SU-DHL-6 (cell line): ENCODE results near the gene PORCN.

ENCODE experiments used
- H2AFZ ChIP-seq: fragments of 200-600 bp; sonication (generic); 2 replicates; pipeline ENCODE4 v1.6.1; 2014; ENCODE audit warnings: low read depth, mild to moderate bottlenecking, moderate library complexity, mixed read lengths, antibody characterized with exemption, low read length; ENCODE audit not compliant: severe bottlenecking
- H3F3A ChIP-seq: fragments of 200-600 bp; shearing (Covaris generic); 2 replicates; pipeline ENCODE4 v1.6.0; 2016; ENCODE audit warnings: antibody characterized with exemption, mild to moderate bottlenecking; ENCODE audit not compliant: insufficient read depth
- H3K27ac ChIP-seq: fragments of 200-600 bp; sonication (generic); 2 replicates; pipeline ENCODE4 v1.5.1; 2016; ENCODE audit warnings: low read depth, mild to moderate bottlenecking, low read length, moderate library complexity, mixed read lengths
- H3K27me3 ChIP-seq: fragments of 200-600 bp; sonication (generic), shearing (Covaris generic); 2 replicates; pipeline ENCODE4 v1.6.0; 2014; ENCODE audit warnings: mild to moderate bottlenecking, low read length
- H3K36me3 ChIP-seq: fragments of 200-600 bp; sonication (generic); 2 replicates; pipeline ENCODE4 v1.6.1; 2014; ENCODE audit warnings: mild to moderate bottlenecking, low read length, mixed read lengths
- H3K4me2 ChIP-seq: fragments of 300-600, 200-600 bp; shearing (Covaris generic), sonication (generic); 2 replicates; pipeline ENCODE4 v1.6.0; 2014; ENCODE audit warnings: low read length, low read depth, mild to moderate bottlenecking; ENCODE audit not compliant: poor library complexity, severe bottlenecking
- H3K4me3 ChIP-seq: fragments of 200-600 bp; sonication (generic); 2 replicates; pipeline ENCODE4 v1.5.1; 2014; ENCODE audit warnings: antibody characterized with exemption, low read length, mild to moderate bottlenecking, mixed read lengths; ENCODE audit not compliant: insufficient read depth, poor library complexity, severe bottlenecking
- H3K79me2 ChIP-seq: fragments of 200-600 bp; sonication (generic); 2 replicates; pipeline ENCODE4 v1.6.1; 2014; ENCODE audit warnings: mild to moderate bottlenecking, low read length, moderate library complexity; ENCODE audit not compliant: insufficient read depth
- H3K9ac ChIP-seq: fragments of 200-600 bp; sonication (generic); 2 replicates; pipeline ENCODE4 v1.7.0; 2014; ENCODE audit warnings: mild to moderate bottlenecking, low read length
- H3K9me2 ChIP-seq: fragments of 200-600 bp; sonication (generic); replicated peaks from 2 replicates; pipeline ENCODE4 v1.6.1; 2014; ENCODE audit warnings: low read length; ENCODE audit not compliant: insufficient read depth
- H3K9me3 ChIP-seq: fragments of 200-600 bp; sonication (generic); 2 replicates; pipeline ENCODE4 v1.6.1; 2014; ENCODE audit warnings: low read length, mixed read lengths; ENCODE audit not compliant: insufficient read depth
- H4K20me1 ChIP-seq: fragments of 200-600 bp; sonication (generic); 2 replicates; pipeline ENCODE4 v1.6.1; 2014; ENCODE audit warnings: low read depth, mild to moderate bottlenecking, antibody characterized with exemption, low read length, moderate library complexity, mixed read lengths
- EZH2phosphoT487 ChIP-seq: fragments of 200-600 bp; sonication (generic), shearing (Covaris generic); conservative IDR thresholded peaks from 2 replicates; pipeline ENCODE4 v1.6.1; 2018; ENCODE audit warnings: mild to moderate bottlenecking, antibody characterized with exemption, low read length, moderate library complexity, mixed read lengths
- TF ChIP-seq, protein P1 (sequence below): fragments of 200-600 bp; sonication (generic); IDR thresholded peaks from one replicate; pipeline ENCODE4 v1.5.1; 2017; ENCODE audit warnings: antibody characterized with exemption, mild to moderate bottlenecking, low read length, moderate library complexity; ENCODE audit not compliant: insufficient read depth, poor library complexity, severe bottlenecking

Gene PORCN

GRCh38 chrX:48514126-48514806 lies 5.5 kb downstream of the PORCN start:
- TF ChIP-seq EZH2phosphoT487, result no peak
- TF ChIP-seq, protein P1, sequence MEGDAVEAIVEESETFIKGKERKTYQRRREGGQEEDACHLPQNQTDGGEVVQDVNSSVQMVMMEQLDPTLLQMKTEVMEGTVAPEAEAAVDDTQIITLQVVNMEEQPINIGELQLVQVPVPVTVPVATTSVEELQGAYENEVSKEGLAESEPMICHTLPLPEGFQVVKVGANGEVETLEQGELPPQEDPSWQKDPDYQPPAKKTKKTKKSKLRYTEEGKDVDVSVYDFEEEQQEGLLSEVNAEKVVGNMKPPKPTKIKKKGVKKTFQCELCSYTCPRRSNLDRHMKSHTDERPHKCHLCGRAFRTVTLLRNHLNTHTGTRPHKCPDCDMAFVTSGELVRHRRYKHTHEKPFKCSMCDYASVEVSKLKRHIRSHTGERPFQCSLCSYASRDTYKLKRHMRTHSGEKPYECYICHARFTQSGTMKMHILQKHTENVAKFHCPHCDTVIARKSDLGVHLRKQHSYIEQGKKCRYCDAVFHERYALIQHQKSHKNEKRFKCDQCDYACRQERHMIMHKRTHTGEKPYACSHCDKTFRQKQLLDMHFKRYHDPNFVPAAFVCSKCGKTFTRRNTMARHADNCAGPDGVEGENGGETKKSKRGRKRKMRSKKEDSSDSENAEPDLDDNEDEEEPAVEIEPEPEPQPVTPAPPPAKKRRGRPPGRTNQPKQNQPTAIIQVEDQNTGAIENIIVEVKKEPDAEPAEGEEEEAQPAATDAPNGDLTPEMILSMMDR, result no peak
- Histone ChIP-seq H3K27ac (no peak overlapping the region), H3K36me3 (no peaks in the 10 kb centered on the region), H3K27me3 (no peaks in the 10 kb centered on the region), H3K4me2 (no peak overlapping the region), H2AFZ (no peak overlapping the region), H3F3A (peaks cover 3% of the 10 kb centered on the region; the same call in 1 of the 2 replicates), H3K4me3 (no peak overlapping the region), H3K9me2 (no peaks in the 10 kb centered on the region), H3K9ac (no peak overlapping the region), H3K9me3 (no peaks in the 10 kb centered on the region), H4K20me1 (no peaks in the 10 kb centered on the region), H3K79me2 (no peaks in the 10 kb centered on the region)

GRCh38 chrX:48514868-48515460 lies 6.2 kb downstream of the PORCN start:
- H3K79me2 ChIP-seq, result no peaks in the 10 kb centered on the region
- no peak overlapping the region for H3K4me3 ChIP-seq
- H3K4me2 ChIP-seq, result no peak overlapping the region
- no peaks in the 10 kb centered on the region for H4K20me1 ChIP-seq
- H3K27ac ChIP-seq, result no peak overlapping the region
- no peak overlapping the region for H3K9ac ChIP-seq
- TF ChIP-seq, protein P1, result no peak
- TF ChIP-seq EZH2phosphoT487, result no peak
- no peaks in the 10 kb centered on the region for H3K9me3 ChIP-seq
- H3K27me3 ChIP-seq, result no peaks in the 10 kb centered on the region
- no peak overlapping the region for H2AFZ ChIP-seq
- H3F3A ChIP-seq, result peaks cover 5% of the 10 kb centered on the region; the same call in 1 of the 2 replicates
- H3K36me3 ChIP-seq, result no peaks in the 10 kb centered on the region
- H3K9me2 ChIP-seq, result no peaks in the 10 kb centered on the region

DNA sequence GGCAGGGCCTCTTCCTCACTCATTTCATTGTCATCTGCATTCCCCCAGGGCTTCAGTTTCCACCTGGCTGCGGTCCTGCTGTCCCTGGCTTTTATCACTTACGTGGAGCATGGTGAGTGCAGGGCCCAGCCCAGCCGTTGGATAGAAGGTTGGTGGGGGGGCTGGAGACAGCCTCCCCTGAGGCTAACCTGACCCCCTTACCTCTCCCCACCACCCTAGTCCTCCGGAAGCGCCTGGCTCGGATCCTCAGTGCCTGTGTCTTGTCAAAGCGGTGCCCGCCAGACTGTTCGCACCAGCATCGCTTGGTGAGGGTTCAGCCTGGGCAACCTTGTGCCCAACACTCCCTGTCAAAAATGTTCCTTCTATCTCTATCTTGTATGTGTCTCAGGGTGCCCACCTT lies 7.0 kb downstream of the PORCN start:
- H2AFZ ChIP-seq, result no peak overlapping the region
- H3K27ac ChIP-seq, result no peak overlapping the region
- H3K27me3 ChIP-seq, result no peaks in the 10 kb centered on the region
- H3K9ac ChIP-seq, result no peak overlapping the region
- no peaks in the 10 kb centered on the region for H3K9me2 ChIP-seq
- TF ChIP-seq, protein P1, result no peak
- no peak for TF ChIP-seq EZH2phosphoT487
- H3K79me2 ChIP-seq, result no peaks in the 10 kb centered on the region
- no peaks in the 10 kb centered on the region for H4K20me1 ChIP-seq
- H3K36me3 ChIP-seq, result no peaks in the 10 kb centered on the region
- H3K4me2 ChIP-seq, result no peak overlapping the region
- no peak overlapping the region for H3K4me3 ChIP-seq
- H3K9me3 ChIP-seq, result no peaks in the 10 kb centered on the region
- H3F3A ChIP-seq, result peaks cover 13% of the 10 kb centered on the region; the same call in 1 of the 2 replicates
